Skin epidermis (tissue), 12 donors: Measurements from ENCODE around the gene MAPRE3.
"Not testable (repeated sequence)": the region's sequence is repeated elsewhere in the genome, so short reads cannot be mapped to it uniquely, and the experiment has no call there.

Experiments used
- H3K27ac ChIP-seq, 21 experiments: fragments of 200-600 bp; sonication (generic) in 11 of 21; one replicate each; pipeline ENCODE4 v1.5.0; 2020; ENCODE audit warnings: mild to moderate bottlenecking in 3 of 21, inconsistent platforms in 2 of 21, moderate library complexity in 2 of 21
- H3K4me3 ChIP-seq, 7 experiments: fragments of 200-600 bp; sonication (generic) in 2 of 7; one replicate each; pipeline ENCODE4 v1.5.0; 2020; ENCODE audit warnings: inconsistent platforms in 2 of 7, mild to moderate bottlenecking in 2 of 7, moderate library complexity in 1 of 7

MAPRE3 gene

DNA sequence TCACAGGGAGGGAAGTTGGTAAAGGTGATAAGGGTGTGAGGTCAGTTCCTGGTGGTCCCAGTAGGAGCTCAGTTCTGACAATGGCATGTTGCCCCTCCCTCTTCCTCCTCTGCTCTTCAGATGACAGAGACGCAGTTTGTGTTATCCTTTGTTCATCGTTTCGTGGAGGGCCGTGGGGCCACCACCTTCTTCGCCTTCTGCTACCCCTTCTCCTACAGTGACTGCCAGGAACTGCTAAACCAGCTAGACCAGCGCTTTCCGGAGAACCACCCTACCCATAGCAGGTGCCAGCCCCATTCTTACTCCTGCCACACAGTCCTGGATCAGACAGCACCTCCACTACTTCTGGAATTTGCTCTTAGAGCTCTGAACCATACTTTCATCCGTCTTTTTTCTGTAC lies 83.3 kb downstream of the MAPRE3 start:
- H3K27ac ChIP-seq = no peak overlapping the region
- H3K4me3 ChIP-seq = no peak overlapping the region

DNA sequence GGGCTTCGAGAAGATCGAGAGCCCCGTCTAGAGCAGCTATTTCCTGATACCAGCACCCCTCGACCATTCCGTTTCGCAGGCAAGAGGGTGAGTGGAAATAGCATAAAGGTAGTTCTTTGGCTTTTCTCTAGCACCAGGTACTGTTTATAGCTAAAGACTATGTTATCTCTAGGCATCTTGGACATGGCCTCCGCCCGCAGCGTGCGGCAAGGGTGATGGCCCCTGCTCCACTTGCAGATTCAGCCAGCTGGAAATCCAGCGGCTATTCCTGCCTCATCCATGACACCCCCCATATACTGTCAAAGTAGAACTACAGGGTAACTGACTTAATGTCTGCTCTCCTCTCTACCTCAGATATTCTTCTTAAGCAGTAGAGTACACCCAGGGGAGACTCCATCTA lies 84.3 kb downstream of the MAPRE3 start:
- Histone ChIP-seq H3K4me3 (no peak overlapping the region), H3K27ac (no peak overlapping the region)

DNA sequence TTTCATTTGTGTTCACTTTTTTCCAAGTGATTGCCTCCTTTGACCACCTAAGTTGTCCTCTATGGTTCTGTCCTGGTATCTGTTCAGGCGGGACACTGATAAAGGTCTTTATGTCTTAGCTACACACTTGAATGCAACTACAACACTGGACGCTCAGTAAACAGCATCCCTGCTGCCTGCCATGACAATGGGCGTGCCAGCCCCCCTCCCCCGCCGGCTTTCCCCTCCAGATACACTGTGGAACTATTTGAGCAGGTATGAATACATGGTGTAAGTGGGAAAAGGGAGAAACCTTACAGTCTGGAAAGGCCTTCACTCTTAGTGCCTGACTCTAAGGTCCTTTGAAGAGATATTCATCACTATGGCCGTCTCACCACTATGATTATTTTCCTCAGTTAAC lies 86.7 kb downstream of the MAPRE3 start:
- H3K4me3 ChIP-seq = no peak overlapping the region
- no peak overlapping the region for H3K27ac ChIP-seq

DNA sequence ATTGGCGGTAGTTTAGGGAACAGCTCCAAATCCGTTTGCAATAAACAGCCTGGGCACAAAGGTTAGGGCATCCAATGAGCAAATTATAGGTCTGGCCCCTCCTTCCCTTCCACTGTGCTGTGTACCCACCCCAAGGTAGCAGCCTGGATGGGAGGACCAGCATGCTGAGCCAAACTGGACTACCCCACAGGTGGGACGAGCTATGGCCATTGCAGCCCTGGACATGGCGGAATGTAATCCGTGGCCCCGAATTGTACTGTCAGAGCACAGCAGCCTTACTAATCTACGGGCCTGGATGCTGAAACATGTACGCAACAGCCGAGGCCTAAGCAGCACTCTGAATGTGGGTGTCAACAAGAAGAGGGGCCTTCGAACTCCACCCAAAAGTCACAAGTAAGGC lies 87.8 kb downstream of the MAPRE3 start:
- no peak overlapping the region for H3K4me3 ChIP-seq
- H3K27ac ChIP-seq = peak overlapping the region in 1 of 21 experiments; percentile 12

DNA sequence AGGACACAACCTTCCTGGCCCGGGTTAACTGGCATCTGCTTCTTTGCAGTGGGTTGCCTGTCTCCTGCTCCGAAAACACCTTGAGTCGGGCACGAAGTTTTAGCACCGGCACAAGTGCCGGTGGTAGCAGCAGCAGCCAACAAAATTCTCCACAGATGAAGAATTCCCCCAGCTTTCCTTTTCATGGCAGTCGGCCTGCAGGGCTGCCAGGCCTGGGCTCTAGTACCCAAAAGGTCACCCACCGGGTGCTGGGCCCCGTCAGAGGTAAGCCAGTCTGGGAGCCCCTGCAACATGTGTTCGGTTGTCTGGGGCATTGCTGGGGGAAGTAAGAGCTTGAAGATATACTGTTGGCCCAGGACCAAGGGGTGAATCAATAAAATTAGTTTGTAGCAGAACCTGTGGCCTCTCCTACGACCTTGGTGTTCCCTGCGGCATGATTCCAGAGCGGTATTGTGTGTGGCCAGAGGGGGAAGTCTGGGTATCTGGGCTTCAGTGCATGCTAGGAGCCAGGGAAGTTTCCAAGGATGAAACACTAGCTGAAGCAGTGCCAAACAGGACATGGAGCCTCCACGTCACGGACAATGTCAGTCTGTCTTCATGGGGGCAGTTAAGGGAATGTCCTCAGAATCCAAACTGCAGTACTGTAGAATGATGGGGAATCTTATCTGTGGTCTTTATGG lies 88.8 kb downstream of the MAPRE3 start:
- H3K27ac ChIP-seq = peak overlapping the region in 2 of 21 experiments; percentile 1 to 6
- H3K4me3 ChIP-seq = no peak overlapping the region

DNA sequence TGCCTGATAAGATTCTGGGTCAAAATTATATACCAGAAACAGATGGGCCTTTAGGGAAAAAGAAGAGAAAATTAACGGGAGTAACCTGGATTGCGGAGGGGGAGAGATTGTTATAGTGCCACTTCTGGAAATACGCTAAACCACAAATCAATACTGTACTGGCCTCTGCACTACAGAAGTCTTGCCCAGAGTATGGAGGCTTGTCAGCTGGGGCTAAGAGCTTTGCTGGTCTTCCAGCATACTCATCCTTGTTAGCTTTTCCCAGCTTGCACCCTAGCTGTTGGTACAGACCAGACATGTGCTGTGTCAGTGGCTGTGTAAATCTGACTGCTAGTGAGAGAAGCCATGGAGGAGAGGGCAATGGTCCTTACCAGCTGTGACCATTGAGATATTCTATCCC lies 89.9 kb downstream of the MAPRE3 start:
- Histone ChIP-seq H3K27ac (no peak overlapping the region), H3K4me3 (no peak overlapping the region)

DNA sequence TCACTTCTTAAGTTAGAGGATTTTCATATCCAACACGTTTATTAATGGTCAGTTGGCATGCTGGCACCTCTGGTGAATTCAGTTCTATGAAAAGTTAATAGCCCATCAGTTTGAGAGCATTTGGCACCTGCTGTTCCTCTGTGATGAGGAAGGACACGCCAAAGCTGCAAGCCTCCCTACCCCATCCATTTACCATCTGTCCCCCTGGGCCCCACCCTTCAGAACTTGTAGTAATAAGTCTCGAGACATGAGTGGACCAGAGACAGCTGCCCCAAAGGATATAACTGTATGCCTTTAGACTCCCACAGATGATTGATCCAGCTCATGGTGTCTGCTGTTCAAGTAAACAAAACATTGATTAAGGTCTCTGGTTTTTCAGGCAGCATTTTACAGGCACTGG lies 94.7 kb downstream of the MAPRE3 start:
- Histone ChIP-seq H3K27ac (no peak overlapping the region), H3K4me3 (no peak overlapping the region)

DNA sequence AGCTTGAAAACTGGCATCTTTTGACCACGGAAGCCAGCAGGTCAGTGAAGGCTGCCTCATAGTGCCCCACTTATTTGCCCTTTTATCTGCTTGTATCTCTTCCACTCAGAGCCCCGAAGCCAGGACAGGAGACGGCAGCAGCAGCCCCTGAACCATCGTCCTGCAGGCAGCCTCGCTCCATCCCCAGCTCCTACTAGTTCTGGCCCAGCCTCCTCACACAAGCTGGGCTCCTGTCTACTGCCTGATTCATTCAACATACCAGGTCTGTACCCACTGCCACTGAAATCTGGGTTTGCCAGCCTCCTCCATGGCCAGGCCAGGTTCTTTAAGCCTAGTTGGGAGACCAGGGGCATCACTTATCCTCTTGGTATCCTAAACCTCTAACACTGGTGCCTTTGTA lies 96.9 kb downstream of the MAPRE3 start:
- Histone ChIP-seq H3K27ac (no peak overlapping the region), H3K4me3 (no peak overlapping the region)

DNA sequence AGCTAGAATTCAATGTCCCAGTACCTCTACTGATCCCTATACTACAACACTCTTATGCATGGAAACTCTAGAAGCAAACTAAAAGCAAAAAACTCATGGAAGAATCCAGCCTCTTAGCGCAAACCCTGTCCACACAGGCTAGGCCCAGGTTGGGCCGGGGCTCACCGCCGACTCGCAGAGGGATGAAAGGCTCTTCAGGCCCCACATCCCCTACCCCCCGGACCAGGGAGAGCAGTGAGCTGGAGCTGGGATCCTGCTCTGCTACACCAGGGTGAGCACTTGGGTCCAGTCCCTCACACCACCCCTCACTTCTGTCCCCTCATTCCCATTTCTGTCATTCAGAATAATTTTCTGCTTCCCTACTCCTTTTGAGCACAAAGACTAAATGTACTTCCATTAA lies 99.0 kb downstream of the MAPRE3 start:
- Histone ChIP-seq H3K27ac (peak overlapping the region in 2 of 21 experiments; percentile 89 to 95), H3K4me3 (no peak overlapping the region)

DNA sequence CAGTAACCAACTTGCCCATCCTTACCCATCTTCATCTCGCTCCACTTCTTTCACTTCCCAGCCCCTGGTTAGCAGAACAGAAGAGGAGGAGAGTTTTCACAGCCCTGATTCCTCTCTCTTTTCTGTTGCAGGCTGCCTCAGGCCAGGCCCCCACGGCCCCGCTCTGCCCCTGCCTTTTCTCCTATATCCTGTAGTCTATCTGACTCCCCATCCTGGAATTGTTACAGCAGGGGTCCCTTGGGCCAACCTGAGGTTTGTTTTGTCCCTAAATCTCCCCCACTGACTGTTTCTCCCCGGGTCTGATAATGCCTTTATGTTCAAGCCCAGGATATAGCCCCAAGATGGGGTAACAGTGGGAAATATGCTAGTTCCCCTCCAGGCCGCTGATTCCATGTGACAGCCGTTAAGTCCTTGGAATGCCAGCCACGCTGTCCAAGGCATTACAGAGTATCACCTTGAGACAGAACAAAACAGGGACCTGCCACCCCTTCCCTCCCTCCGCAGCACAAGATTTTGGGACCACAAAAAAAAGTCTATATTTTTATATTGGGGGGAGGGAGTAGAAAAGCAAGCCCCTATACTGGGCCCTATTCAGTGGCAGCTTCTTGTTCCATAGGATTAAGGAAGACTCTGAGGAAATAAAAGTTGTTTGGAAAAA lies 99.7 kb downstream of the MAPRE3 start:
- Histone ChIP-seq H3K27ac (peak overlapping the region in 14 of 21 experiments; percentile 81 to 96 (median 92)), H3K4me3 (peak overlapping the region in 6 of 7 experiments; percentile 62 to 98 (median 90))

DNA sequence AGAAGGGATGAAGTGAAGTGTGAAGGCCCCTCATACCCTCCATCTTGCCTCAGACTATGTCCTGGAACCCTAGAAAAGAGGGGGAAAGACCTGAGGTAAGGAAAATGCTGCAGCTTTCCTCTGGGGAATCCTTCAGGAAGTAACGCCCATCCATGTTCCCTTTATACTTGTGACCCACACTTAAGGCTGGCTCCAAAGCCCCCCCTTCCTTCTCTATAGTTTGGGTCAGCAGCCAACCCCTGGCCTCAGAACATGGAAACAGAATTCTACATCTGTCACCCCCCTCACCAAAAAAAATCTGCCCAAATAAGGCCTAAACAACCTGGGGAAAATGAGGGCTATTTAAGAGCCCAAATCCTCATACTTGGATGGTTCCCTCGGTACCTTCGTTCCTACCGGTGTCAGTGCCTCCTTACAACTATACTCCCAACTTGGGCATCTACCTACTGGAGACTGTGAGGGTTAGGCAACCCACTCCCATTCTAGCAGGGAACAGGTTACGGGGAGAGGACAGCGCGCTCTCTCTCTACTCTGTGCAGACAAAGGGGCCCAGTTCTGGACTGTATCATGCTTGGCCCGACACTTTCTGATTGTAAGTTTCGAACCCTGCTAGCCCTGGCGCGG lies 100.3 kb downstream of the MAPRE3 start:
- Histone ChIP-seq H3K27ac (peak overlapping the region in 20 of 21 experiments; percentile 78 to 96 (median 92)), H3K4me3 (peak overlapping the region; percentile 62 to 98 (median 86))

DNA sequence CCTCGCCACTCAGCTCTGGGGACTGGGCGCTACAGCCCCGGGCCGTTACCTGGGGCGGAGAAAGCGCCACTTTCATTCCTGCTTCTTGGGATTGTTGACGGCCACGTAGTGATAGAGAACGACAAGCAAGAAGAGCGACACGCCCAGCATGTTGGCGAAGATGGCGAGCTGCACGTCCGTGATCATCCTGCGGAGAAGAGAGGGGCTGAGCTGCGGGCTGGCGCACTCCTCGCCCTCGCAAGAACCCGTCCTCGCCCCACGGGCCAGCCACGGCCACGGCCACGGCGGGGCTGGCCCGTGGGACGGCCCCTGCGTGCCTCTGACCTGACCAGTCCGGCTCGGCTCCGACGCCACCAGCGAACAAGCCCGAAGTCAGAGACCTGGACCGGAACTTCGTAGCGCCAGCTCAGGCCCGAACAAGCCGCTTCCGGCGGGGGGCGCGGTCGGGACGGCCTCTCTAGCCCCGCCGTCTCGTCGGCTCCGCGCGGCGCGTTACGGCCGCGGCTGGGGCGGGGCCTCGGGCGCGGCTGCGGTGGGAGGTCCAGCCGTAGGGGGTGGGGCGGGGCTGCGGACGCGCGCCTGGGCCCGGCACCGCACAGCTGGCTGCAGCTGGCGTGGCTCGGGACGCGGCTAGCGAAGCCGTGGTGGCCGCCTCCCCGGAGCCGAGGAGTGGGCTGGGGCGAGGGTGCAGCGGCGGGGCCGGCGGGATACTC lies 101.0 kb downstream of the MAPRE3 start, which contains the start of gene OST4:
OST4 (minus strand) TSS at position 378 of the 713 bp plus-strand sequence.
- Histone ChIP-seq H3K4me3 (peak within 1 kb of the TSS; percentile 62 to 98 (median 86)), H3K27ac (peak within 1 kb of the TSS in 20 of 21 experiments; percentile 78 to 96 (median 92))

DNA sequence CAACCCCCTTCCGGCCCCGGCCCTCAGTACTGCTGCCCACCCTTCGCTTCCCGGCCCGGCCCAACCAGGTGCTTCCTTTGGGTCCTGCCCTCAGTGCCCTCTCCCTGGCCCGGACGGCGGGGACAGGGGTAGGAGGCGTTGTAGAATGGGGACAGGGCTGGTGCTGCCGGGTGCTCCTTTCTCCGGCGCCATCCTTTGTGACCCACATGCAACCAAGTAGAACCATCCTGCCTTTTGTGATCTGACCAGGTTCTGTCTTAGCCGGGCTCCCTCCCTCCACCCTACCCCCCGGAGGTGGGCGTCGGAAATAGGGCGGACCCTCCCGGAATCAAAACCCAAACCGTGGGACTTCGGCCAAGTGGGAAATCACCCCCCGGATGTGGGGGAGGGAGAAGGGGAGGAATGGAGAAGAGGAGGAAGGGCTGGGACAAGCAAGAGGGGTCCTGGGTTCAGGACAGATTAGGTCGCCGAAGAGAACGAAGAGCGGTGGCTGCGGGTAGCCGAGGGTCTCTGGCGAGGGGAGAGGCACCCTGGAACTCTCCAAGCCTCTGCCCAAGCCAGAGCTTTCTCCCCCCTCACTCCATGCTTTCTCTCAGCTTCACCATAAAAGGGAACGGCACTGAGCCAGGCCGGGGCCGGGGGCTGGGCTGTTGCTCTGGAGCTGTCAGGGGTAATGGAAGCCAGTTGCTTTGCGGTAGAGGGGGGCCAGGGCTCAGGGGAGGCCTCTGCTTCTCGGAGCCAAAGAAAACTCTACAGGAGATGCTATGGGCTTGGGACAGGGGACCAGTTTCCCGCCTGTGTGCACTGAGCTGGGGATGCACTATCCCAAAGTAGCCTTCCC lies 101.8 kb downstream of the MAPRE3 start:
- peak overlapping the region; percentile 62 to 98 (median 86) for H3K4me3 ChIP-seq

DNA sequence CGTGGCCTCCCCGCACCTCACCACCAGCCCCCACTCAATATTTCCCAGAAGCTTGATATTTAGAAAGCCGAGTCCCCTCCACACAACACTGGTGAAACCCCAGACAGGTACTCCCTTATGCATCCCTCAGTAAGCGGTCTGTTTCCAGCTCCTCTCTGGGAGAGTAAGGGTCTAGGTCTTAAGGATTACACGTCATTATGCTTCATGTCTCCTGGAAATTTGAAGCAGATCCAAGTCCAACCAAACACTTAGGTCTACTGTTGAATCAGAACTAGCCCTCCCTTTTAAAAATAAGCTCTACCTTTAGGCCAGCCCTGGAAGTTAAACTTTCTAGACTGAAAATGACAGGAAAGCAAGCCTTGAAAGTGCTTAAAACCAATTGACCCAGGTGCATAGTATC lies 102.5 kb downstream of the MAPRE3 start:
- Histone ChIP-seq H3K27ac (peak overlapping the region in 18 of 21 experiments; percentile 78 to 96 (median 92)), H3K4me3 (no peak overlapping the region)

More for the DNA sequence above, 101.8 kb downstream of the MAPRE3 start:
- H3K27ac ChIP-seq = peak overlapping the region in 20 of 21 experiments; percentile 78 to 96 (median 92)

DNA sequence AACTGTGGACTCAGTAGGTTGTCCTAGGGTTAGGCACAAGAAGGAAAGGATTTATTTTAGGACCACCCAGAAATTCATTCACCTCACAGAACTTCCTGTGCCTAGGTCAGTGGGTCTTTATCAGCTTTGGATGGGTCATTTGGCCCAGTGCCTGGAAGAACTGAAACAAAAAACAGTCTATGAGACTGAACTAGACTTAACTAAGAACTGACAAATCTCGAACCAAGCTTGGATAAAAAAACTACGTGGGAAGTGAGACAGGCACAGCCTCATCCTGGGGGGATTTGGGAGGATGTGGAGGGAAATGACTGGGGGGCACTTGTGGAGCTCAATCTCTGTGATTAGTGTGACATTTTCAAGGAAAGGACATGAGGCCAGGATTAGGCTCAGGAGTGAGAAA lies 103.3 kb downstream of the MAPRE3 start:
- no peak overlapping the region for H3K4me3 ChIP-seq
- peak overlapping the region in 6 of 21 experiments; percentile 6 to 52 (median 30) for H3K27ac ChIP-seq

DNA sequence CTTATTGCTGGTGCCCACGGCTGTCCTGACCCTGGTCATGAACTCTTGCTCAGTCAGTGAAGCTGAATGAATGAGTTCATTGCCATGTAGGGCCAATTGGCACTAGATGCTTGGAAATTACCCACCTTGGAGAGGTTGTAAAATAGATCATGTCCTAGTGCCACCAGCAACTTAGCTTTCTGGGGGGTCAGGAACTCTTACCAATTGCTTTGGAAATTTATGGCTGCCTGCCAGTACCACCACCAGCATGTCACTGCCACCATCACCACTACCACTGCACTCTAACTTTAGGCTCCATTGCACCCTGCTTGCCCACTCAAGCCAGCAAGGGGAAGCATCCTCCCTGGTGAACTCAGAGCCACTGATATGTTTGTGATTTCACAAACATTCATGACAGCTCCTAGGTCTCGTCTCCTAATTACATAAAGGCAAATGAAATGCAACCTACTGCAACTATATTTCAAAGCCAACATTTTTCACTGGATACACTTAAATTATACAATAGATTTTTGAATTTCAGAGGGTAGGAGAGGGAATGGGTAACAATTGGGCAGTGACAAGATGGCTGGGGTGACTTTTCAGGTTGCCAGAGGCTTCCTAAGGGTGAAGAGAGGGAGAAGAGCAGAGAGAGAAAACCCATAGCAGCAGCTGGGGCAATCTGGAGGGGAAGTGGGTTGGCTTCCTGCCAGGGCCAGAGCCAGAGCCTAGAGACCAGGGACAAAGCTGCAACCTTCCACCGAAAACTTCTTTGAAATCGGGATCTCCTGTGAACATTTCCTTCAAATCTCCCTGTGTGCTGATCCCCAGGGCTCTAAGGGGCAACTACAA lies 104.5 kb downstream of the MAPRE3 start:
- Histone ChIP-seq H3K4me3 (no peak overlapping the region), H3K27ac (peak overlapping the region in 10 of 21 experiments; percentile 7 to 77 (median 42))

DNA sequence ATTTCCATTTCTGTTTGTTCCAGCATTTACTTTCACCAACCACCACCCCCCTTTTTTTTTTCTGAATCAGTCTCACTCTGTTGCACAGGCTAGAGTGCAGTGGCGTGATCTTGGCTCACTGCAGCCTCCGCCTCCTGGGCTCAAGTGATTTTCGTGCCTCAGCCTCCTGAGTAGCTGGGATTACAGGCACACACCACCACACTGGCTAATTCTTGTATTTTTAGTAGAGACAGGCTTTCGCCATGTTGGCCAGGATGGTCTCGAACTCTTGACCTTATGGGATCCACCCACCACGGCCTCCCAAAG lies 105.1 kb downstream of the MAPRE3 start:
- H3K27ac ChIP-seq = peak overlapping the region in 7 of 21 experiments; percentile 26 to 77 (median 47)

DNA sequence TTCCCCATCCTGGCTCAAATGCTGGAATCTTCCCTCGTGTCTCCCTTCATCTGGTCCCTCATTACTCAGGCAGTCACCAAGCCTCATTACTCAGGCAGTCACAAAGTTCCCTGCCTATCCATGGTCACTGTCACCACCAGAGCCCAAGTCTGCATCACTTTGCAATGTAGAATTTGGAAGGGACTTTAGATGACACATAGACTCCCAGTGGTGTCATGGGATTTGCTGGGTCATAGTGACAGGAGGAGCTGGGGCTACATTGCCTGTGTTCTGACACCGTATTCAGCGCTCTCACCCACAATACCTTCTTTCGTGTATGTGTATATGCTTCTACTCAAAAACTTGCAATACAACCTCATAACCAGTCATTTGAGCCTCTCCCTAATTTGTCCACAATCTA lies 105.9 kb downstream of the MAPRE3 start:
- Histone ChIP-seq H3K4me3 (no peak overlapping the region), H3K27ac (peak overlapping the region in 2 of 21 experiments; percentile 53 to 77)

More for the DNA sequence above, 105.1 kb downstream of the MAPRE3 start:
- H3K4me3 ChIP-seq = not testable (repeated sequence)
